Measurements from ENCODE around the gene TRIM38. TPM values are rescaled to one million over a fixed set of nuclear protein-coding genes. Genes with fewer than 3 reads are reported as not detected.
A peak's percentile ranks its signal among the peaks of the same experiment; 100 is the strongest.

TRIM38 gene, protein sequence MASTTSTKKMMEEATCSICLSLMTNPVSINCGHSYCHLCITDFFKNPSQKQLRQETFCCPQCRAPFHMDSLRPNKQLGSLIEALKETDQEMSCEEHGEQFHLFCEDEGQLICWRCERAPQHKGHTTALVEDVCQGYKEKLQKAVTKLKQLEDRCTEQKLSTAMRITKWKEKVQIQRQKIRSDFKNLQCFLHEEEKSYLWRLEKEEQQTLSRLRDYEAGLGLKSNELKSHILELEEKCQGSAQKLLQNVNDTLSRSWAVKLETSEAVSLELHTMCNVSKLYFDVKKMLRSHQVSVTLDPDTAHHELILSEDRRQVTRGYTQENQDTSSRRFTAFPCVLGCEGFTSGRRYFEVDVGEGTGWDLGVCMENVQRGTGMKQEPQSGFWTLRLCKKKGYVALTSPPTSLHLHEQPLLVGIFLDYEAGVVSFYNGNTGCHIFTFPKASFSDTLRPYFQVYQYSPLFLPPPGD
- 2.5 and 3.6 TPM in 2 replicates for total RNA-seq (2016; rRNA removed; fragmentation: Illumina TruSeq; extraction: Trizol)
- total RNA-seq (2016; cell fraction: cytosol; rRNA removed; fragmentation: Illumina TruSeq; extraction: Trizol; ENCODE audit: low read depth), result 0.40 and 0.44 TPM in 2 replicates
- total RNA-seq (2016; cell fraction: insoluble cytoplasmic fraction; rRNA removed; fragmentation: Illumina TruSeq; extraction: Trizol), result 2.6 and 3.4 TPM in 2 replicates
- total RNA-seq (2016; cell fraction: membrane; rRNA removed; fragmentation: Illumina TruSeq; extraction: Trizol), result 1.1 TPM in 2 replicates
- 3.4 TPM in 2 replicates for total RNA-seq (2016; cell fraction: nucleus; rRNA removed; fragmentation: Illumina TruSeq; extraction: Trizol)
- 3.1 and 3.7 TPM in 2 replicates for polyA plus RNA-seq (2011; rRNA removed)
- 1.1 and 1.8 TPM in 2 replicates for polyA plus RNA-seq (2011; cell fraction: cytosol; rRNA removed)
- 4.0 and 5.6 TPM in 2 replicates for polyA plus RNA-seq (2011; cell fraction: nucleus; rRNA removed)
- polyA plus RNA-seq (2012), result 2.3 and 2.9 TPM in 2 replicates
- 0.16 and 0.17 TPM in 2 replicates for polyA plus RNA-seq (2016; cell fraction: cytosol; fragmentation: Illumina TruSeq; extraction: Trizol; ENCODE audit: low read depth)
- 2.1 and 2.5 TPM in 2 replicates for polyA plus RNA-seq (2016; cell fraction: insoluble cytoplasmic fraction; fragmentation: Illumina TruSeq; extraction: Trizol; ENCODE audit: low read depth)
- polyA plus RNA-seq (2016; cell fraction: membrane; fragmentation: Illumina TruSeq; extraction: Trizol; ENCODE audit: low read depth), result 0.42 and 0.45 TPM in 2 replicates
- 4.1 and 4.8 TPM in 2 replicates for polyA plus RNA-seq (2016; cell fraction: nucleus; fragmentation: Illumina TruSeq; extraction: Trizol; ENCODE audit: insufficient read depth, low read depth)
- polyA minus RNA-seq (2011; rRNA and poly(A)+ RNA removed; ENCODE audit: low replicate concordance), result 2.6 and 4.4 TPM in 2 replicates
- 1.8 and 2.8 TPM in 2 replicates for polyA minus RNA-seq (2011; cell fraction: cytosol; rRNA and poly(A)+ RNA removed)
- polyA minus RNA-seq (2011; cell fraction: nucleus; rRNA and poly(A)+ RNA removed), result 8.8 and 11.1 TPM in 2 replicates
- percentile 67 among the genes with signal in this experiment for Bru-seq, nascent RNA
- BruChase-seq, experiment 1, labeled RNA remaining after a 6-hour chase, result percentile 66 among the genes with signal in this experiment
- percentile 70 among the genes with signal in this experiment for BruChase-seq, experiment 2, labeled RNA remaining after a 2-hour chase
- long read RNA-seq, experiment 1, full-length matches to known transcripts, result 2 of 6 reads
- long read RNA-seq, experiment 1, partial matches to known transcripts, result 0 of 6 reads
- long read RNA-seq, experiment 1, other reads (novel, unspliced or antisense), result 4 of 6 reads
- long read RNA-seq, experiment 2, full-length matches to known transcripts, result 2 of 12 reads
- long read RNA-seq, experiment 2, partial matches to known transcripts, result 2 of 12 reads
- long read RNA-seq, experiment 2, other reads (novel, unspliced or antisense), result 8 of 12 reads

GRCh38 chr6:25962149-25963127 is at the start of gene TRIM38:
Gene TRIM38 (plus strand): TSS chr6:25962802. CDS start chr6:25966523, 3,721 bp downstream.
- peak; percentile 30 for FAIRE-seq
- DNase-seq (ENCODE audit: low spot score), result peak; percentile 74
- peak within 1 kb of the TSS; percentile 59 to 78 (median 73) for H3K4me3 ChIP-seq (replicated peaks in 1 of 3; ENCODE audit: insufficient read depth in 1 of 3, low read depth in 2 of 3, low read length in 3 of 3)
- H3K79me2 ChIP-seq (ENCODE audit: insufficient read depth, low read length), result no peaks in the 10 kb centered on the region
- peaks cover 27% of the 10 kb centered on the region for H3K9me3 ChIP-seq (ENCODE audit: low read length)
- BruUV-seq (replicated peaks), result TSS peak; percentile 85
- intact Hi-C loops (cut with micrococcal nuclease; ENCODE audit: unreplicated experiment) (loop anchor here (2.0 kb wide), 1 partner anchor 30 kb away; no protein-coding TSS in a partner anchor), in situ Hi-C loops (cut with HindIII; ENCODE audit: extremely low pct_ligation_motif_present, low pct_unique_long_range_greater_than_20kb) (no loop called here)
- H3K4me2 ChIP-seq (ENCODE audit: low read depth, low read length), result peak within 1 kb of the TSS; percentile 95
- no peaks in the 10 kb centered on the region for H4K20me1 ChIP-seq (ENCODE audit: insufficient read depth, low read length)
- ChIA-PET CTCF (ENCODE audit: low intra/inter-chr PET ratio, low total read pairs) (no interaction called here), POLR2A (interaction anchor here (0.6 to 5.9 kb wide), 4 partner anchors 18 to 39 kb away, joined by 3 to 41 read pairs (median 3); no protein-coding TSS in a partner anchor)
- H2AFZ ChIP-seq (ENCODE audit: low read length), result peak within 1 kb of the TSS; percentile 96
- H3K4me1 ChIP-seq (ENCODE audit: insufficient read depth, low read length), result peaks cover 39% of the 10 kb centered on the region
- H3K9ac ChIP-seq (ENCODE audit: insufficient read depth, low read depth, low read length), result peak within 1 kb of the TSS; percentile 77
- WGBS (ENCODE audit: low lambda C conversion rate), result 3% methylated on average over 11 of the region's 11 CpGs
- ATAC-seq, result peak; percentile 83
- H3K27me3 ChIP-seq (ENCODE audit: control insufficient read depth in 1 of 2, insufficient read depth in 2 of 2, low read length in 2 of 2), result no peaks in the 10 kb centered on the region; a peak in 1 of 5 replicates
- H3K27ac ChIP-seq (ENCODE audit: extremely low read length, insufficient read depth, low read length), result peak within 1 kb of the TSS; percentile 54
- peaks cover 0 to 11% of the 10 kb centered on the region in 2 experiments; a peak in 1 of 5 replicates for H3K36me3 ChIP-seq (replicated peaks in 1 of 2; ENCODE audit: control insufficient read depth in 1 of 2, insufficient read depth in 2 of 2, low read length in 2 of 2)
- TF ChIP-seq ZFP90 (CRISPR knock-in tag; IDR thresholded peaks at IDR 0.05; ENCODE audit: borderline replicate concordance), result 0 out of 2 replicates have a peak, but pooled peaks have one; percentile 44
- TF ChIP-seq ZBTB25 (CRISPR knock-in tag; IDR thresholded peaks at IDR 0.05), result peak; percentile 57; the same call in 1 of the 2 replicates
- peak; percentile 52; the same call in 1 of the 2 replicates for TF ChIP-seq ZNF317 (CRISPR knock-in tag; IDR thresholded peaks at IDR 0.05)
- no peak for TF ChIP-seq HNF4A (CRISPR knock-in tag; IDR thresholded peaks at IDR 0.05)
- TF ChIP-seq ZNF280D (CRISPR knock-in tag; IDR thresholded peaks at IDR 0.05), result peak; percentile 74; the same call in 1 of the 2 replicates
- TF ChIP-seq POGZ (CRISPR knock-in tag; IDR thresholded peaks at IDR 0.05), result no peak
- TF ChIP-seq NCOA1 (CRISPR knock-in tag; IDR thresholded peaks at IDR 0.05), result no peak
- no peak for TF ChIP-seq KDM3A (CRISPR knock-in tag; IDR thresholded peaks at IDR 0.05; ENCODE audit: low read depth)
- no peak for TF ChIP-seq ATRX (CRISPR knock-in tag; IDR thresholded peaks at IDR 0.05; ENCODE audit: borderline replicate concordance)
- peak; percentile 67; the same call in 1 of the 2 replicates for TF ChIP-seq KAT7 (CRISPR knock-in tag; IDR thresholded peaks at IDR 0.05; ENCODE audit: borderline replicate concordance)
- peak; percentile 43; the same call in 1 of the 2 replicates for TF ChIP-seq IRF2 (CRISPR knock-in tag; IDR thresholded peaks at IDR 0.05)
